Activated naive CD4-positive, alpha-beta T cell treated with anti-CD3 and anti-CD28 coated beads for 36 hours (primary cell): ENCODE measurements around the gene SLC39A10. TPM values are rescaled to one million over a fixed set of nuclear protein-coding genes. Genes with fewer than 3 reads are reported as not detected.

Experiments used
- CTCF ChIA-PET: fragments of 350-600 bp; sonication (Branson Sonifier 250); formaldehyde crosslinking; loops from one replicate; lab custom pipeline; 2021; ENCODE audit warnings: antibody characterized with exemption; lab: Charles Lee
- DNase-seq: peaks from one replicate; pipeline ENCODE4 v3.0.0-alpha.2; 2020
- H3K27ac Mint-ChIP-seq: one replicate; pipeline ENCODE4 v1.8.0; 2021; ENCODE audit warnings: mild to moderate bottlenecking, mixed read lengths
- H3K27me3 Mint-ChIP-seq: one replicate; pipeline ENCODE4 v1.8.0; 2021; ENCODE audit warnings: low read depth, mixed read lengths
- H3K36me3 Mint-ChIP-seq: one replicate; pipeline ENCODE4 v1.8.0; 2021; ENCODE audit warnings: low read depth, mixed read lengths
- H3K4me1 Mint-ChIP-seq: one replicate; pipeline ENCODE4 v1.8.0; 2021; ENCODE audit warnings: low read depth, mixed read lengths
- H3K4me3 Mint-ChIP-seq: one replicate; pipeline ENCODE4 v1.8.0; 2021; ENCODE audit warnings: mild to moderate bottlenecking, moderate library complexity, mixed read lengths
- H3K9me3 Mint-ChIP-seq: one replicate; pipeline ENCODE4 v1.8.0; 2021; ENCODE audit warnings: mixed read lengths
- intact Hi-C: fragments of 100-400 bp; cut with micrococcal nuclease; formaldehyde crosslinking; loops from one replicate; pipeline ENCODE4 v1.15.1; 2023
- total RNA-seq, 2 experiments: library from RNA; stranded (reverse); gene quantifications; one replicate each; pipeline ENCODE4 v1.2.3, GENCODE V29; 2021

Gene SLC39A10
- total RNA-seq, 2 experiments from 2014 or later, result 37.4 to 41.0 TPM

GRCh38 chr2:195648787-195649186, 8.2 kb upstream of the SLC39A10 start:
- peak overlapping the region; percentile 69 for H3K27ac Mint-ChIP-seq
- intact Hi-C loops, result no loop called here
- DNase-seq, result peak; percentile 35
- peaks cover 18% of the 10 kb centered on the region for H3K4me1 Mint-ChIP-seq
- no peaks in the 10 kb centered on the region for H3K36me3 Mint-ChIP-seq
- CTCF ChIA-PET, result interaction anchor here (0.6 kb wide), 1 partner anchor 17 kb away, joined by 3 read pairs; no protein-coding TSS in a partner anchor
- peak overlapping the region; percentile 63 for H3K4me3 Mint-ChIP-seq
- H3K9me3 Mint-ChIP-seq, result no peaks in the 10 kb centered on the region
- no peaks in the 10 kb centered on the region for H3K27me3 Mint-ChIP-seq

GRCh38 chr2:195649629-195650190, 7.3 kb upstream of the SLC39A10 start:
- DNase-seq, result no peak
- Mint-ChIP-seq H3K4me3 (no peak overlapping the region), H3K4me1 (peaks cover 18% of the 10 kb centered on the region), H3K27me3 (no peaks in the 10 kb centered on the region), H3K27ac (no peak overlapping the region), H3K36me3 (no peaks in the 10 kb centered on the region), H3K9me3 (no peaks in the 10 kb centered on the region)
- CTCF ChIA-PET, result interaction anchor here (0.7 kb wide), 1 partner anchor 9 kb away, joined by 3 read pairs; no protein-coding TSS in a partner anchor
- intact Hi-C loops, result no loop called here

- Mint-ChIP-seq H3K27ac (no peak overlapping the region), H3K9me3 (no peaks in the 10 kb centered on the region), H3K4me3 (no peak overlapping the region), H3K4me1 (peaks cover 20% of the 10 kb centered on the region), H3K27me3 (no peaks in the 10 kb centered on the region), H3K36me3 (no peaks in the 10 kb centered on the region)
- intact Hi-C loops, result no loop called here
- CTCF ChIA-PET, result no interaction called here
- no peak for DNase-seq
Measured at GRCh38 chr2:195651046-195651445, 6.0 kb upstream of the SLC39A10 start.

- CTCF ChIA-PET, result no interaction called here
- H3K4me1 Mint-ChIP-seq, result peaks cover 26% of the 10 kb centered on the region
- H3K36me3 Mint-ChIP-seq, result peaks cover 7% of the 10 kb centered on the region
- H3K27me3 Mint-ChIP-seq, result peaks cover 2% of the 10 kb centered on the region
- no peak overlapping the region for H3K4me3 Mint-ChIP-seq
- no peak for DNase-seq
- intact Hi-C loops, result no loop called here
- no peak overlapping the region for H3K27ac Mint-ChIP-seq
- no peaks in the 10 kb centered on the region for H3K9me3 Mint-ChIP-seq
Measured at GRCh38 chr2:195652911-195653310, 4.1 kb upstream of the SLC39A10 start.

- intact Hi-C loops, result loop anchor here (2.0 to 5.0 kb wide), 3 partner anchors 170 to 681 kb away; partner anchors contain the start of gene STK17B
- peak overlapping the region; percentile 99 for H3K27ac Mint-ChIP-seq
Measured at GRCh38 chr2:195656161-195656858, 716 bp upstream of the SLC39A10 start.

GRCh38 chr2:195657634-195658540, 861 bp downstream of the SLC39A10 start:
- DNase-seq, result peak; percentile 92
- peaks cover 32% of the 10 kb centered on the region for H3K4me1 Mint-ChIP-seq
- H3K27me3 Mint-ChIP-seq, result peaks cover 2% of the 10 kb centered on the region
- CTCF ChIA-PET, result interaction anchor here (1.1 to 4.1 kb wide), 3 partner anchors 81 to 159 kb away, joined by 4 to 51 read pairs (median 6); no protein-coding TSS in a partner anchor
- no peaks in the 10 kb centered on the region for H3K9me3 Mint-ChIP-seq
- intact Hi-C loops, result loop anchor here (1.0 to 5.0 kb wide), 8 partner anchors 124 to 1795 kb away; partner anchors contain the start of genes COQ10B and STK17B
- peak overlapping the region; percentile 99 for H3K27ac Mint-ChIP-seq
- H3K36me3 Mint-ChIP-seq, result peaks cover 32% of the 10 kb centered on the region
- peak overlapping the region; percentile 99 for H3K4me3 Mint-ChIP-seq

More at GRCh38 chr2:195656161-195656858, 716 bp upstream of the SLC39A10 start:
- peaks cover 2% of the 10 kb centered on the region for H3K27me3 Mint-ChIP-seq
- CTCF ChIA-PET, result interaction anchor here (0.7 to 2.1 kb wide), 8 partner anchors 9 to 412 kb away, joined by 3 to 9 read pairs (median 4); partner anchors contain the start of gene DNAH7
- H3K4me1 Mint-ChIP-seq, result peaks cover 22% of the 10 kb centered on the region
- no peak for DNase-seq
- H3K9me3 Mint-ChIP-seq, result no peaks in the 10 kb centered on the region
- peak overlapping the region; percentile 99 for H3K4me3 Mint-ChIP-seq
- peaks cover 32% of the 10 kb centered on the region for H3K36me3 Mint-ChIP-seq

GRCh38 chr2:195658541-195658890, 1.5 kb downstream of the SLC39A10 start:
- Mint-ChIP-seq H3K27me3 (peaks cover 2% of the 10 kb centered on the region), H3K4me1 (peaks cover 35% of the 10 kb centered on the region), H3K9me3 (no peaks in the 10 kb centered on the region), H3K36me3 (peaks cover 32% of the 10 kb centered on the region), H3K27ac (peak overlapping the region; percentile 99), H3K4me3 (peak overlapping the region; percentile 99)
- DNase-seq, result peak; percentile 30
- CTCF ChIA-PET, result interaction anchor here (0.6 to 4.1 kb wide), 4 partner anchors 9 to 160 kb away, joined by 3 to 51 read pairs (median 5); no protein-coding TSS in a partner anchor
- intact Hi-C loops, result loop anchor here (1.0 to 5.0 kb wide), 4 partner anchors 124 to 679 kb away; no protein-coding TSS in a partner anchor

- Mint-ChIP-seq H3K9me3 (no peaks in the 10 kb centered on the region), H3K27me3 (peaks cover 2% of the 10 kb centered on the region), H3K4me1 (peaks cover 36% of the 10 kb centered on the region), H3K36me3 (peaks cover 32% of the 10 kb centered on the region), H3K27ac (peak overlapping the region; percentile 99), H3K4me3 (peak overlapping the region; percentile 99)
- peak; percentile 27 for DNase-seq
- intact Hi-C loops, result loop anchor here (2.0 to 5.0 kb wide), 2 partner anchors 574 to 678 kb away; no protein-coding TSS in a partner anchor
- CTCF ChIA-PET, result interaction anchor here (0.6 to 4.1 kb wide), 8 partner anchors 10 to 408 kb away, joined by 3 to 51 read pairs (median 5); no protein-coding TSS in a partner anchor
Measured at GRCh38 chr2:195659114-195659513, 2.1 kb downstream of the SLC39A10 start.

- peak; percentile 91 for DNase-seq
- Mint-ChIP-seq H3K4me3 (peak overlapping the region; percentile 99), H3K36me3 (peaks cover 32% of the 10 kb centered on the region), H3K9me3 (no peaks in the 10 kb centered on the region), H3K27me3 (peaks cover 2% of the 10 kb centered on the region), H3K27ac (peak overlapping the region; percentile 99), H3K4me1 (peaks cover 40% of the 10 kb centered on the region)
- CTCF ChIA-PET, result interaction anchor here (0.5 to 4.1 kb wide), 36 partner anchors 12 to 555 kb away, joined by 3 to 51 read pairs (median 4); partner anchors contain the start of gene DNAH7
- intact Hi-C loops, result loop anchor here (1.0 to 5.0 kb wide), 12 partner anchors 84 to 1114 kb away; no protein-coding TSS in a partner anchor
Measured at GRCh38 chr2:195659982-195660890, 3.2 kb downstream of the SLC39A10 start.

GRCh38 chr2:195662138-195662537, 5.1 kb downstream of the SLC39A10 start:
- Mint-ChIP-seq H3K4me1 (peaks cover 48% of the 10 kb centered on the region), H3K9me3 (no peaks in the 10 kb centered on the region), H3K36me3 (peaks cover 30% of the 10 kb centered on the region), H3K4me3 (no peak overlapping the region), H3K27ac (peak overlapping the region; percentile 86), H3K27me3 (peaks cover under 1% of the 10 kb centered on the region)
- intact Hi-C loops, result no loop called here
- no peak for DNase-seq
- CTCF ChIA-PET, result interaction anchor here (0.7 to 1.5 kb wide), 8 partner anchors 14 to 405 kb away, joined by 3 to 4 read pairs (median 3); no protein-coding TSS in a partner anchor
